Myocyte (in vitro differentiated cells): ENCODE measurements around the gene CALD1. TPM values are rescaled to one million over a fixed set of nuclear protein-coding genes. Genes with fewer than 3 reads are reported as not detected.

Experiments used
- DNase-seq: peaks from one replicate; pipeline ENCODE4 v3.0.0-alpha.2; 2012; ENCODE audit warnings: low read depth
- total RNA-seq: library from RNA; depleted of rRNA; stranded (reverse); fragments of >200 nt; gene quantifications from 2 replicates; pipeline ENCODE4 v1.2.3, GENCODE V29; 2014

Gene CALD1
- total RNA-seq, 1 donor from 2014 or later = 202 TPM

DNA sequence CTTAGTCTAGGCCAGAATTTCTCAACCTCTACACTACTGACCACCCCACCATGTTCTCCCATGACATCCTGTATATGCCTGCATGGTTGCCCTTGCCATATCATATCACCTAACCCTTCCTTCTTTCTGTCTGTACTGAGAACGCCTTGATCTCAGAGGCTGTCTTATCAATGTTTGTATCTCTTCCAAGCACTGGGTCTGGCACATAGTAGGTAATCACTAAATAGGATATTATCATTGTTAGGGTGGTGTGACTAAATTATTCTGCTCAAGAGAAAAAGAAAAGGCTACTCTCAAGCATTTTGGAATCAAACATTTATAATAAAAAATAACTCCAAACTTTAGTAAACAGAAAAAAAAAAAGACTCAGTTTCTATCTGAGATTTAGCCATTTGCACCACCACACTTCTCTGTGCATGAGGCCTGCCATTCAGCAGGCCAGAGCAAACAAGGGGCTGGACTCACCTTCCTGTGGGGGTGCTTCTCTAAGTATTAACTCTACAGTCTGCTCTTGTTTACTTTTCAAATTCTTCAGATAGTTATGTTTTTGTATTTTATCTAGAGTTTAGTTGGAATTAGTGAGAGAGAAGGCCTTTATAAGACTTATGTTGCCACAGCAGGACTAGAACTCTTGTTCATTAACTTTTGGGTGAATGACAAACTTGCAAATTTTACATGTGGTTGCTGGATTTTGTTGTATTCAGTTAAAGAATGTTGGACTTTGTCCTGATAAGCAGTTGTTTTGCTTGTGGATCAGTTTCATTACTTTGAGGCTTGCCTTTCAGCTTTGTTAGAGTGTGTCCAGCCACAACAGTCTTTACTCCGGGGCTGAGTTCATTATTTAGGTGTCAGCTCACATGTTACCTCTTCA lies 212.3 kb downstream of the CALD1 start:
- DNase-seq = peak; percentile 68

GRCh38 chr7:134992626-134993179 lies 213.3 kb downstream of the CALD1 start:
- peak; percentile 94 for DNase-seq

- DNase-seq = no peak
Measured at GRCh38 chr7:134993877-134994456, 214.5 kb downstream of the CALD1 start.

- peak; percentile 85 for DNase-seq
Measured at GRCh38 chr7:134995239-134996096, 216.0 kb downstream of the CALD1 start.

- DNase-seq = peak; percentile 25
Measured at GRCh38 chr7:134996097-134996550, 216.7 kb downstream of the CALD1 start.

GRCh38 chr7:134997214-134997885 lies 217.9 kb downstream of the CALD1 start:
- DNase-seq = no peak

DNA sequence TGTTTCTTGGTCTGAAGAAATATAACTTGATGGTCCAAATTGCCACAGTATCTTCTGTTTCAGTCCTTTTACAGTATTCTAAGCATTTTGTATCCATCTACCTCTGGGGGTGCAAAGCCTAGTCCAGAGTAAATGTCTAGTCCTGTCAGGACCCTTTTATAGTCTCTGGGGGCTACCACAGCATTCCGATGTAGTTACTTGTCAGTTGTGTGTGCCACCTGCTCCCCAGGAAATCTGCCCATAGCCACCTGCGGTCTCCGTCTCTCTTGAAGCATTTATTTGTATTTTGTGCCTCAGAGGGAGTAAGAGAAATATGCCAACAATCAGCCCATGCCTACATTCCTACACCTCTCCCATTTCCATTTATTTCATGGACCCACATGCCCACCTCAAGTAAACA lies 219.7 kb downstream of the CALD1 start:
- DNase-seq = peak; percentile 65

DNA sequence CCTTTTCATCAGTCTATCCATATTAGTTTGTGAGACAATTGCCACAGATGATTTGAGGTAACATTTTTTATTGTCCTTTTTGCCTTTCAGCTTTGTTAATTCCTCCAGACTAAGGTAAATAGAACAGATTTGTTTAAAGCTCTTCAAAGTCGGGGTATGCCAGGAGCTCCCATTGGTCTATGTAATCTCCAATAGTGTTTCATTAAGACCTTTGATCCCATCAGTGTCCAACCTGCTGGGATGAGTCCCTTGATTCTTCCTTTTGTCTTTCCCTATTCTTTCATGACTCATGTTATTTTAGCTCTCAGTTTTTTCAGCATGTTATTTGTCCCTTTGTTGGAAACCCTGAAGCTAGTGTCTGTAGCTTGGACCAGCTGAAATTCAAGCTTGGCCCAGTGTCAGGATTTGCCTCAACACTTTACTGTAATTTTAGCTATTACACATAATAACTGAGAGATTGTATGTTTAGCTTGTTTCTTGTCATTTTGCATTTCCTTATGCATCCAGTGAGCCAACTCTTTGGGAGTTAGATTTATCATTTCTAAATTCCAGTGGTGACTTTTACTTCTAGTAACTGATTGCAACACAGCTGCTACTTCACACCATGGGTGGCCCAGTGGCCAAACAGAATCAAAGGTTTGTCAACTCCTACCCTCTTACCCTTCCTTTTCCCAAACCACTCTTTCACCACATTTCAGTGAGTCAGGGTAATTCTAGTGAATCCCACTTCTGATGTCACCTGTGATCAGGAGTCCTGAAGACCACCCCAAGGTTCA lies 222.1 kb downstream of the CALD1 start:
- DNase-seq = peak; percentile 23

DNA sequence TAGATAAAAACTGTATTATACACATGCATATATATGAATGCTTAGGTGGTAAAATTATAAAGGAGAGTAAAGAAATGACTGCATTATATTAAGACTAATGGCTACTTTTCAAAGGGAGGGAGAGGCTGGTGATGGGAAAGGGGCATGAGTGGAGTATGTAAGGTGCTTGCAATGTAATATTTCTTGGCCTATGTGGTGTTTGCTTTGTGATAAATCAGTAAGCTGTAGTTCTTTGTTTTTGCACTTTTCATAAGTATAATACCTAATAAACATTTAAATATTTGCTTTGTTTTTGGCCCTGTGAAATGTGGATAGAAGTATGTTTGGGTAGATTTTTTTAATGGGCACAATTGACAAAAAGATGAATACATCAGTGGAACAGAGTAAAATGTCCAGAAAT lies 232.8 kb downstream of the CALD1 start:
- no peak for DNase-seq

Other genes starting within 250 kb of the CALD1 start
- gene AKR1B15, start 230.5 kb upstream of the CALD1 start, total RNA-seq = 1.2 and 1.8 TPM in 2 replicates
- 34.0 and 45.0 TPM in 2 replicates for gene BPGM, start 132.8 kb upstream of the CALD1 start, total RNA-seq
- 2.9 and 6.5 TPM in 2 replicates for gene AGBL3, start 206.9 kb downstream of the CALD1 start, total RNA-seq